ENCODE measurements around the gene ARHGAP42.

Gene ARHGAP42

DNA sequence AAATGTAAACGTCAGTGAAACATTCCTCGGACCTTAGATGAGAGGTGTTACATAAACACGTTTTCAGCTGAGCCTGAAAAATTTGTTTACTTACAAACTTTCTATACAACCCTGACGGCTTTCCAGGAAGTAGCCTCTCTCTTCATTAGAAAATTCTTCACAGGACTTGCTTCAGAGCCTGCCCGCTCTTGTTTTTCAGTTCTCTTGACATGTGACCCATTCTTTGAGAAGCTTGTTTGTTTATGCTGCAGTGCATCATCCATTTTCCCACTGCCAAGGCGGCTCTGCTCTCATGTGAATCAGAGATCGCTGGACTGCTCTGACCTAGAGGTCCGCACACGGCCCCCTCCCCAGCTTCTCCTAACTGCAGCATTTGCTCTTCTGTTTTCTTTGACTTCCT is 47.9 kb upstream of the ARHGAP42 start:
- Histone ChIP-seq H3K36me3 (ENCODE audit: control insufficient read depth, low read length) (no peaks in the 10 kb centered on the region), H3K27me3 (ENCODE audit: control insufficient read depth, low read length) (no peaks in the 10 kb centered on the region), H3K79me2 (ENCODE audit: control insufficient read depth, low read length) (no peaks in the 10 kb centered on the region), H3K9me3 (ENCODE audit: control insufficient read depth, insufficient read depth, low read length) (no peaks in the 10 kb centered on the region), H3K27ac (ENCODE audit: low read depth, low read length) (no peak overlapping the region), H3F3A (ENCODE audit: control insufficient read depth, insufficient read depth) (no peaks in the 10 kb centered on the region), H4K20me1 (ENCODE audit: control insufficient read depth, insufficient read depth, low read depth, low read length) (no peaks in the 10 kb centered on the region), H3K4me3 (ENCODE audit: low read length) (no peak overlapping the region), H3K4me1 (ENCODE audit: control insufficient read depth, low read length) (no peaks in the 10 kb centered on the region), H3K9me2 (replicated peaks; ENCODE audit: control insufficient read depth, low read length) (no peaks in the 10 kb centered on the region), H3K4me2 (ENCODE audit: low read length) (no peak overlapping the region)
- TF ChIP-seq, protein P1, sequence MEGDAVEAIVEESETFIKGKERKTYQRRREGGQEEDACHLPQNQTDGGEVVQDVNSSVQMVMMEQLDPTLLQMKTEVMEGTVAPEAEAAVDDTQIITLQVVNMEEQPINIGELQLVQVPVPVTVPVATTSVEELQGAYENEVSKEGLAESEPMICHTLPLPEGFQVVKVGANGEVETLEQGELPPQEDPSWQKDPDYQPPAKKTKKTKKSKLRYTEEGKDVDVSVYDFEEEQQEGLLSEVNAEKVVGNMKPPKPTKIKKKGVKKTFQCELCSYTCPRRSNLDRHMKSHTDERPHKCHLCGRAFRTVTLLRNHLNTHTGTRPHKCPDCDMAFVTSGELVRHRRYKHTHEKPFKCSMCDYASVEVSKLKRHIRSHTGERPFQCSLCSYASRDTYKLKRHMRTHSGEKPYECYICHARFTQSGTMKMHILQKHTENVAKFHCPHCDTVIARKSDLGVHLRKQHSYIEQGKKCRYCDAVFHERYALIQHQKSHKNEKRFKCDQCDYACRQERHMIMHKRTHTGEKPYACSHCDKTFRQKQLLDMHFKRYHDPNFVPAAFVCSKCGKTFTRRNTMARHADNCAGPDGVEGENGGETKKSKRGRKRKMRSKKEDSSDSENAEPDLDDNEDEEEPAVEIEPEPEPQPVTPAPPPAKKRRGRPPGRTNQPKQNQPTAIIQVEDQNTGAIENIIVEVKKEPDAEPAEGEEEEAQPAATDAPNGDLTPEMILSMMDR (IDR thresholded peaks at IDR 0.05; ENCODE audit: low read depth, low read length, poor library complexity, severe bottlenecking): no peak
- no peak for TF ChIP-seq EZH2phosphoT487 (IDR thresholded peaks at IDR 0.05; ENCODE audit: borderline replicate concordance, low read length)

- Histone ChIP-seq H3K4me1 (ENCODE audit: control insufficient read depth, low read length) (no peaks in the 10 kb centered on the region), H3K9me2 (replicated peaks; ENCODE audit: control insufficient read depth, low read length) (no peaks in the 10 kb centered on the region), H3K9me3 (ENCODE audit: control insufficient read depth, insufficient read depth, low read length) (no peaks in the 10 kb centered on the region), H3K4me3 (ENCODE audit: low read length) (no peak overlapping the region), H3K79me2 (ENCODE audit: control insufficient read depth, low read length) (no peaks in the 10 kb centered on the region), H3K27ac (ENCODE audit: low read depth, low read length) (no peak overlapping the region), H3K27me3 (ENCODE audit: control insufficient read depth, low read length) (no peaks in the 10 kb centered on the region), H3K36me3 (ENCODE audit: control insufficient read depth, low read length) (no peaks in the 10 kb centered on the region), H3K4me2 (ENCODE audit: low read length) (no peak overlapping the region), H3F3A (ENCODE audit: control insufficient read depth, insufficient read depth) (no peaks in the 10 kb centered on the region), H4K20me1 (ENCODE audit: control insufficient read depth, insufficient read depth, low read depth, low read length) (no peaks in the 10 kb centered on the region)
- TF ChIP-seq EZH2phosphoT487 (IDR thresholded peaks at IDR 0.05; ENCODE audit: borderline replicate concordance, low read length): no peak
- TF ChIP-seq, protein P1 (IDR thresholded peaks at IDR 0.05; ENCODE audit: low read depth, low read length, poor library complexity, severe bottlenecking): no peak
These were observed 47.0 kb upstream of the ARHGAP42 start for GRCh38 chr11:100640071-100640470.

- Histone ChIP-seq H3K9me3 (ENCODE audit: control insufficient read depth, insufficient read depth, low read length) (no peaks in the 10 kb centered on the region), H3K4me3 (ENCODE audit: low read length) (no peak overlapping the region), H3K9me2 (replicated peaks; ENCODE audit: control insufficient read depth, low read length) (no peaks in the 10 kb centered on the region), H3K4me1 (ENCODE audit: control insufficient read depth, low read length) (no peaks in the 10 kb centered on the region), H3K79me2 (ENCODE audit: control insufficient read depth, low read length) (no peaks in the 10 kb centered on the region), H3K27me3 (ENCODE audit: control insufficient read depth, low read length) (no peaks in the 10 kb centered on the region), H3K36me3 (ENCODE audit: control insufficient read depth, low read length) (no peaks in the 10 kb centered on the region), H4K20me1 (ENCODE audit: control insufficient read depth, insufficient read depth, low read depth, low read length) (no peaks in the 10 kb centered on the region), H3K27ac (ENCODE audit: low read depth, low read length) (no peak overlapping the region), H3K4me2 (ENCODE audit: low read length) (no peak overlapping the region), H3F3A (ENCODE audit: control insufficient read depth, insufficient read depth) (no peaks in the 10 kb centered on the region)
- TF ChIP-seq, protein P1 (IDR thresholded peaks at IDR 0.05; ENCODE audit: low read depth, low read length, poor library complexity, severe bottlenecking): no peak
- TF ChIP-seq EZH2phosphoT487 (IDR thresholded peaks at IDR 0.05; ENCODE audit: borderline replicate concordance, low read length): no peak
These were observed 46.4 kb upstream of the ARHGAP42 start for GRCh38 chr11:100640646-100641045.

- no peaks in the 10 kb centered on the region for H3F3A ChIP-seq (ENCODE audit: control insufficient read depth, insufficient read depth)
- no peaks in the 10 kb centered on the region for H3K9me2 ChIP-seq (replicated peaks; ENCODE audit: control insufficient read depth, low read length)
- H3K36me3 ChIP-seq (ENCODE audit: control insufficient read depth, low read length): no peaks in the 10 kb centered on the region
- no peaks in the 10 kb centered on the region for H4K20me1 ChIP-seq (ENCODE audit: control insufficient read depth, insufficient read depth, low read depth, low read length)
- no peaks in the 10 kb centered on the region for H3K79me2 ChIP-seq (ENCODE audit: control insufficient read depth, low read length)
- no peak overlapping the region for H3K27ac ChIP-seq (ENCODE audit: low read depth, low read length)
- H3K9me3 ChIP-seq (ENCODE audit: control insufficient read depth, insufficient read depth, low read length): no peaks in the 10 kb centered on the region
- TF ChIP-seq, protein P1 (IDR thresholded peaks at IDR 0.05; ENCODE audit: low read depth, low read length, poor library complexity, severe bottlenecking): no peak
- TF ChIP-seq EZH2phosphoT487 (IDR thresholded peaks at IDR 0.05; ENCODE audit: borderline replicate concordance, low read length): no peak
- no peak overlapping the region for H3K4me3 ChIP-seq (ENCODE audit: low read length)
- no peaks in the 10 kb centered on the region for H3K4me1 ChIP-seq (ENCODE audit: control insufficient read depth, low read length)
- H3K4me2 ChIP-seq (ENCODE audit: low read length): no peak overlapping the region
- no peaks in the 10 kb centered on the region for H3K27me3 ChIP-seq (ENCODE audit: control insufficient read depth, low read length)
These were observed 45.6 kb upstream of the ARHGAP42 start for GRCh38 chr11:100641456-100641855.
